Measurements from ENCODE around the gene CYP4F2. TPM values are rescaled to one million over a fixed set of nuclear protein-coding genes. Genes with fewer than 3 reads are reported as not detected.
"Not testable (repeated sequence)": the region's sequence is repeated elsewhere in the genome, so short reads cannot be mapped to it uniquely, and the experiment has no call there.

The CYP4F2 gene
- total and polyA plus RNA-seq, 3 experiments from 2014 or later = not detected

DNA sequence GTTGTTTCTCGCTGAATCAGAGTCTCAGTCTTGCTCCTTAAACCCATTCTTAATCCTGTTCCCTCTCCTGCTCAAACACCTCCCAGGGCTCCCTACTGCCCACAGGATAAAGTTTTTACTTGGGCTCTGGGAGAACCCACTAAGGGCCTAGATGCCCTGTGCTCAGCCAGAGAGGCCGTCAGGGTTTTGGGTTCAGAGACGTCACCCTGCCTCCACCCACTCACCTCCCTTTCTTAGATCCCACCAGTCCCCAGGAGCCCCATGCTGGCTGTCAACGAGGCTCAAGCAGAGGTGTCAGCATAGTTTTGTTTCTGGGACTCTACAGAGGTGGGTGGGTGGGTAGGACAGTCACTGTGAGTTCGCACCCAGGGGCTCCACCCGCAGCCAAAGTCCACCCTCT lies 15.5 kb upstream of the CYP4F2 start:
- no peak for DNase-seq
- ChIA-PET CTCF (no interaction called here), POLR2A (no interaction called here)
- H3K4me3 ChIP-seq (ENCODE audit: low read length) = no peak overlapping the region
- H3K9me3 ChIP-seq (ENCODE audit: low read length) = peaks cover 4% of the 10 kb centered on the region
- Mint-ChIP-seq H3K4me1 (peaks cover 0 to 7% (median 6%) of the 10 kb centered on the region in 3 donors), H3K27ac (peak overlapping the region in 1 of 8 donors; percentile 78), H3K4me3 (no peak overlapping the region), H3K36me3 (peaks cover 0 to 16% (median 0%) of the 10 kb centered on the region in 3 donors), H3K9me3 (peaks cover 8 to 14% (median 13%) of the 10 kb centered on the region in 5 donors), H3K27me3 (peaks cover 43 to 82% of the 10 kb centered on the region in 2 donors)
- peaks cover 23% of the 10 kb centered on the region for H3K27me3 ChIP-seq (ENCODE audit: insufficient read depth, low read length, poor library complexity, severe bottlenecking)
- H3K27ac ChIP-seq (ENCODE audit: low read depth, low read length) = no peak overlapping the region
- H3K4me1 ChIP-seq (ENCODE audit: insufficient read depth, low read length) = no peaks in the 10 kb centered on the region
- H3K36me3 ChIP-seq (ENCODE audit: insufficient read depth, low read length) = no peaks in the 10 kb centered on the region

DNA sequence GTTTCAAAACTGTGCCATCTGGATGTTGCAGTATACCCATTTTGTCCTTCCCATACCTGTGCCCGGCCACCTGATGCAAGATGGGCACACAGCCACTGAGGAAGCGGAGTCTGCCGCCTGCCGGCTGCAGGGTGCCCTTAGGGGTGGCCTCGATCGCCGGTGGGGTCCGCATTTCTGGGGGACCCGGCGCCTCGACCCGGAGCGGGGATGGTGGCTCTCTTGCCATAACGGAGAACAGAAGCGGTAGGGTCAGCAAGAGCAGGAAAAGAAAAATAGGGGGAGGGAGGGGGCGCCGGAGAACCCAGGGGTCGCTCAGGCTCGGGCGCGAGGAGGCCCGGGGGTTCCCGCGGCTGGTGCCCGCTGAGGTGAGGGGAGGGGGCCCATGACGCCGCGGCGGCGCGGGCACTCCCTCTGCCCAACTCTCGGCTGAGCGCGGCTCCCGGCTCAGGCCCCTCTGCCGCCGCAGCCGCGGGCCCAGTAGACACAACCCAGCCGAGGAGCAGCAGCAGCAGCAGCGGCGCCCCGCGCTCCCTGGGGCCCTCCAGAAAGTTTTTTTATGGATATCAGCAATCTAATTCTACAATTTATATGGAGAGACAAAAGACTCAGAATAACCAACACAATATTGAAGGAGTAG lies 13.8 kb upstream of the CYP4F2 start:
- Histone ChIP-seq H3K4me1 (ENCODE audit: insufficient read depth, low read length) (no peaks in the 10 kb centered on the region), H3K27ac (ENCODE audit: low read depth, low read length) (no peak overlapping the region), H3K36me3 (ENCODE audit: insufficient read depth, low read length) (no peaks in the 10 kb centered on the region), H3K9me3 (ENCODE audit: low read length) (peaks cover 4% of the 10 kb centered on the region), H3K4me3 (ENCODE audit: low read length) (no peak overlapping the region), H3K27me3 (ENCODE audit: insufficient read depth, low read length, poor library complexity, severe bottlenecking) (peaks cover 23% of the 10 kb centered on the region)
- Mint-ChIP-seq H3K4me3 (no peak overlapping the region), H3K36me3 (peaks cover 0 to 16% (median 0%) of the 10 kb centered on the region in 3 donors), H3K4me1 (peaks cover 0 to 7% (median 6%) of the 10 kb centered on the region in 3 donors), H3K9me3 (peaks cover 8 to 15% (median 13%) of the 10 kb centered on the region in 5 donors), H3K27me3 (peaks cover 40 to 81% of the 10 kb centered on the region in 2 donors), H3K27ac (peak overlapping the region in 2 of 8 donors; percentile 20 to 46)
- DNase-seq = no peak
- CTCF ChIA-PET = interaction anchor here (1.1 kb wide), 1 partner anchor 281 kb away, joined by 3 read pairs; no protein-coding TSS in a partner anchor
- POLR2A ChIA-PET = no interaction called here

DNA sequence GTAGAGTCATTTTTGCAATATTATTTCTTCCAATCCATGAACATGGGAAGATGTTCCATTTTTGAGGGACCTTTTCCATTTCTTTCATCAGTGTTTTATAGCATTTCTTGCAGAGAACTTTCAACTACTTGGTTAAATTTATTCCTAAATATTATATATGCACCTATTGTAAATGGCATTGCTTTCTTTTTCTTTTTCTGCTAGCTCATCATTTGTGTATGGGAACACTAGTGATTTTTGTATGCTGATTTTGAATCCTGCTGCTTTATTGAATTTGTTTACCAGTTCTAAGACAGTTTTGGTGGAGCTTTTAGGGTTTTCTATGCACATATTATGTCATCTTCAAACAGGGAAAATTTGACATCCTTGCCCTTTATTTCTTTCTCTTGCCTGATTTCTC lies 7.2 kb upstream of the CYP4F2 start:
- ChIA-PET POLR2A (no interaction called here), CTCF (no interaction called here)
- peaks cover 6 to 12% (median 10%) of the 10 kb centered on the region in 3 donors for H3K4me1 Mint-ChIP-seq
- H3K27ac ChIP-seq (ENCODE audit: low read depth, low read length) = no peak overlapping the region
- no peak overlapping the region for H3K4me3 ChIP-seq (ENCODE audit: low read length)
- H3K36me3 ChIP-seq (ENCODE audit: insufficient read depth, low read length) = no peaks in the 10 kb centered on the region
- H3K27me3 Mint-ChIP-seq = peaks cover 39 to 76% of the 10 kb centered on the region in 2 donors
- H3K36me3 Mint-ChIP-seq = peaks cover 0 to 3% (median 0%) of the 10 kb centered on the region in 3 donors
- H3K9me3 Mint-ChIP-seq = peaks cover 0 to 11% (median 2%) of the 10 kb centered on the region in 5 donors
- no peaks in the 10 kb centered on the region for H3K4me1 ChIP-seq (ENCODE audit: insufficient read depth, low read length)
- no peaks in the 10 kb centered on the region for H3K9me3 ChIP-seq (ENCODE audit: low read length)
- no peak overlapping the region for H3K27ac Mint-ChIP-seq
- H3K27me3 ChIP-seq (ENCODE audit: insufficient read depth, low read length, poor library complexity, severe bottlenecking) = peaks cover 6% of the 10 kb centered on the region
- no peak for DNase-seq
- H3K4me3 Mint-ChIP-seq = no peak overlapping the region

DNA sequence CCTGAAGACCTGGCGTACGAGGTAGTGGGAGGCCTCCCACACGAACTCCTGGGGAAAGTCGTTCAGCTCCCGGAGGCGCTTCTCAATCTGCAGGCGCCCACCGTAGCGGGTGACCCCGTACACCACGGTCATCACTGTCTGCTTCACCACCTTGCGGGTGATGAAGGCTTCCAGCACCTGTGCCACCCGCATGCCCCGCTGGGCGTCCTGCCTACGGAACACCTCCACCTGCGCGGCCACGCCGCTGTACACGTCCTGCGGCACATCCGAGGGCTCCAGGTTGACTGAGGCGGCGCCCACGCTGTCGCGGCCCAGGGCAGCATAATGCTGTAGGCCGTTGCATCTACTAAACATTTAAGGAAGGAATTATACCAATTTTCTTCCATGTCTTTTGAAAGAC lies 5.0 kb upstream of the CYP4F2 start:
- H3K4me1 ChIP-seq (ENCODE audit: insufficient read depth, low read length); POLR2A ChIA-PET; H3K4me3 Mint-ChIP-seq; DNase-seq; H3K9me3 ChIP-seq (ENCODE audit: low read length); H3K27ac ChIP-seq (ENCODE audit: low read depth, low read length); H3K4me3 ChIP-seq (ENCODE audit: low read length); CTCF ChIA-PET; H3K36me3 Mint-ChIP-seq; H3K27me3 ChIP-seq (ENCODE audit: insufficient read depth, low read length, poor library complexity, severe bottlenecking); H3K36me3 ChIP-seq (ENCODE audit: insufficient read depth, low read length); H3K27ac Mint-ChIP-seq: not testable (repeated sequence)
- peaks cover 6 to 16% (median 11%) of the 10 kb centered on the region in 3 donors for H3K4me1 Mint-ChIP-seq
- H3K9me3 Mint-ChIP-seq = peaks cover 0 to 11% (median 2%) of the 10 kb centered on the region in 5 donors
- peaks cover 41 to 69% of the 10 kb centered on the region in 2 donors for H3K27me3 Mint-ChIP-seq

DNA sequence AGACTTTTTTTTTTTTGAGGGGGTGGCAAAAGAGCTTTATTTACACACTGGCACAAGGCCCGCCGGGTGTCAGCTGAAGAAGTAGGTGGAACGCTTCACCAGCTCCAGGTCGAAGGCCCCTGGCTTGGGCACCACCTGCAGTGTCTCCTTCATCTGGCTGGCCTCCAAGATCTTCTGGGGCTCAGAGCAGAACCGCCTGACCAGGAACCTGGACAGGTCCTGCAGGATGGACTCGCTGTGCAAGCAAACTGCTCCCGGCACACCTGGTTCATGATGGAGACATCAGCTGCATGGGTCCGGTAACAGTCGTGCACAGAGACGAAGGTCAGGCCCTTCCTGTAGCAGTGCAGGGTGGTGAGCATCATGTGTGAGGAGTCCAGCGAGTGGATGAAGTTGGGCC lies 4.4 kb upstream of the CYP4F2 start:
- POLR2A ChIA-PET = no interaction called here
- Mint-ChIP-seq H3K27me3 (peaks cover 39 to 64% of the 10 kb centered on the region in 2 donors), H3K27ac (no peak overlapping the region), H3K4me3 (no peak overlapping the region), H3K9me3 (peaks cover 0 to 11% (median under 1%) of the 10 kb centered on the region in 5 donors), H3K4me1 (peaks cover 6 to 16% (median 11%) of the 10 kb centered on the region in 3 donors), H3K36me3 (peaks cover 0 to 3% (median 0%) of the 10 kb centered on the region in 3 donors)
- no peaks in the 10 kb centered on the region for H3K27me3 ChIP-seq (ENCODE audit: insufficient read depth, low read length, poor library complexity, severe bottlenecking)
- DNase-seq = no peak
- CTCF ChIA-PET = no interaction called here
- H3K4me3 ChIP-seq (ENCODE audit: low read length) = no peak overlapping the region
- H3K9me3 ChIP-seq (ENCODE audit: low read length) = no peaks in the 10 kb centered on the region
- no peaks in the 10 kb centered on the region for H3K4me1 ChIP-seq (ENCODE audit: insufficient read depth, low read length)
- no peak overlapping the region for H3K27ac ChIP-seq (ENCODE audit: low read depth, low read length)
- no peaks in the 10 kb centered on the region for H3K36me3 ChIP-seq (ENCODE audit: insufficient read depth, low read length)

DNA sequence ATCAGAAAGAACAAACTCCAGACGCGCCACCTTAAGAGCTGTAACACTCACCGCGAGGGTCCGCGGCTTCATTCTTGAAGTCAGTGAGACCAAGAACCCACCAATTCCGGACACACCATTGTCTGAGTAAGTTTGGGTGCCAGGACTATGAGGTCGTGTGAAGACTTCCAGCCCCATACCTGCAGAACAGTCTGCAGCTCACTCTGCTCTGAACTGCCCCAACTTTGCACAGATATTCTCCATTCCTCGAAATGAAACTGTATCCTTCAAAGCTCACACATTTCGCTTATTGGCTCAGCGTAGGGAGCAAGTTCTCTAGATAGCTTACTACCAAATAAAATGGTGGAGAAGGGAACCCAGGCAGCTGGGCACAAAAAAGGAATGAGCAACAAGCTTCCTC lies 2.6 kb upstream of the CYP4F2 start:
- Mint-ChIP-seq H3K4me3 (peak overlapping the region; percentile 69 to 90 (median 83)), H3K27ac (peak overlapping the region in 3 of 8 donors; percentile 7 to 69 (median 16)), H3K36me3 (peaks cover 0 to 3% (median 3%) of the 10 kb centered on the region in 3 donors), H3K4me1 (peaks cover 6 to 16% (median 11%) of the 10 kb centered on the region in 3 donors), H3K27me3 (peaks cover 39 to 57% of the 10 kb centered on the region in 2 donors), H3K9me3 (peaks cover 0 to 8% (median 0%) of the 10 kb centered on the region in 5 donors)
- Histone ChIP-seq H3K4me3 (ENCODE audit: low read length) (no peak overlapping the region), H3K27me3 (ENCODE audit: insufficient read depth, low read length, poor library complexity, severe bottlenecking) (no peaks in the 10 kb centered on the region), H3K36me3 (ENCODE audit: insufficient read depth, low read length) (no peaks in the 10 kb centered on the region), H3K9me3 (ENCODE audit: low read length) (no peaks in the 10 kb centered on the region), H3K4me1 (ENCODE audit: insufficient read depth, low read length) (no peaks in the 10 kb centered on the region), H3K27ac (ENCODE audit: low read depth, low read length) (no peak overlapping the region)
- ChIA-PET POLR2A (no interaction called here), CTCF (interaction anchor here (1.0 kb wide), 1 partner anchor 29 kb away, joined by 3 read pairs; no protein-coding TSS in a partner anchor)
- no peak for DNase-seq

DNA sequence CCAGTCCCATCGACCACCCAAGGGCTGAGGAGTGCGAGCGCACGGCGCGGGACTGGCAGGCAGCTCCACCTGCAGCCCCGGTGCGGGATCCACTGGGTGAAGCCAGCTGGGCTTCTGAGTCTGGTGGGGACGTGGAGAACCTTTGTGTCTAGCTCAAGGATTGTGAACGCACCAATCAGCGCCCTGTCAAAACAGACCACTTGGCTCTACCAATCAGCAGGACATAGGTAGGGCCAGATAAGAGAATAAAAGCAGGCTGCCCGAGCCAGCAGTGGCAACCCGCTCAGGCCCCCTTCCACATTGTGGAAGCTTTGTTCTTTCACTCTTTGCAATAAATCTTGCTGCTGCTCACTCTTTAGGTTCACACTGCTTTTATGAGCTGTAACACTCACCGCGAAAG lies 2.2 kb upstream of the CYP4F2 start:
- H3K27ac ChIP-seq (ENCODE audit: low read depth, low read length); H3K4me1 ChIP-seq (ENCODE audit: insufficient read depth, low read length); H3K4me3 ChIP-seq (ENCODE audit: low read length); DNase-seq; H3K9me3 Mint-ChIP-seq; POLR2A ChIA-PET; H3K27me3 ChIP-seq (ENCODE audit: insufficient read depth, low read length, poor library complexity, severe bottlenecking); H3K36me3 Mint-ChIP-seq; H3K36me3 ChIP-seq (ENCODE audit: insufficient read depth, low read length); H3K9me3 ChIP-seq (ENCODE audit: low read length): not testable (repeated sequence)
- CTCF ChIA-PET = interaction anchor here (1.0 kb wide), 1 partner anchor 29 kb away, joined by 3 read pairs; no protein-coding TSS in a partner anchor
- Mint-ChIP-seq H3K4me3 (peak overlapping the region; percentile 69 to 90 (median 83)), H3K4me1 (peaks cover 6 to 16% (median 11%) of the 10 kb centered on the region in 3 donors), H3K27ac (peak overlapping the region in 3 of 8 donors; percentile 7 to 69 (median 16)), H3K27me3 (peaks cover 36 to 56% of the 10 kb centered on the region in 2 donors)

DNA sequence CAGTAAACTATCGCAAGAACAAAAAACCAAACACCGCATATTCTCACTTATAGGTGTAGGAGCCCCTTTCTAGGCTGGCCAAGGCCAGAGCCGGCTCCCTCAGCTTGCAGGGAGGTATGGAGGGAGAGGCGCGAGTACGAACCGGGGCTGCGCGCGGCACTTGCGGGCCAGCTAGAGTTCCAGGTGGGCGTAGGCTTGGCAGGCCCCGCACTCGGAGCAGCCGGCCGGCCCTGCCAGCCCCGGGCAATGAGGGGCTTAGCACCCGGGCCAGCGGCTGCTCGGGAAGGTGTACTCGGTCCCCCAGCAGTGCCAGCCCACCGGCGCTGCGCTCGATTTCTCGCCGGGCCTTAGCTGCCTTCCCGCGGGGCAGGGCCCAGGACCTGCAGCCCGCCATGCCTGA lies 1.7 kb upstream of the CYP4F2 start:
- H3K36me3 Mint-ChIP-seq; H3K27ac Mint-ChIP-seq; H3K4me3 ChIP-seq (ENCODE audit: low read length); POLR2A ChIA-PET; H3K9me3 ChIP-seq (ENCODE audit: low read length); H3K27me3 ChIP-seq (ENCODE audit: insufficient read depth, low read length, poor library complexity, severe bottlenecking); H3K36me3 ChIP-seq (ENCODE audit: insufficient read depth, low read length); H3K9me3 Mint-ChIP-seq; DNase-seq; CTCF ChIA-PET; H3K4me1 ChIP-seq (ENCODE audit: insufficient read depth, low read length); H3K27ac ChIP-seq (ENCODE audit: low read depth, low read length): not testable (repeated sequence)
- Mint-ChIP-seq H3K4me1 (peaks cover 6 to 16% (median 11%) of the 10 kb centered on the region in 3 donors), H3K27me3 (peaks cover 33 to 55% of the 10 kb centered on the region in 2 donors), H3K4me3 (peak overlapping the region in 2 of 7 donors; percentile 36 to 60)

All from CD8-positive, alpha-beta memory T cell (primary cell).